CD4-positive, alpha-beta T cell treated with Interleukin-15 for 4 hours (primary cell): Measurements from ENCODE around the gene FOLR2.
A peak's percentile ranks its signal among the peaks of the same experiment; 100 is the strongest.

Experiments used
- DNase-seq: peaks from one replicate; pipeline ENCODE4 v3.0.0-alpha.2; 2020; ENCODE audit warnings: low spot score

Gene FOLR2

DNA sequence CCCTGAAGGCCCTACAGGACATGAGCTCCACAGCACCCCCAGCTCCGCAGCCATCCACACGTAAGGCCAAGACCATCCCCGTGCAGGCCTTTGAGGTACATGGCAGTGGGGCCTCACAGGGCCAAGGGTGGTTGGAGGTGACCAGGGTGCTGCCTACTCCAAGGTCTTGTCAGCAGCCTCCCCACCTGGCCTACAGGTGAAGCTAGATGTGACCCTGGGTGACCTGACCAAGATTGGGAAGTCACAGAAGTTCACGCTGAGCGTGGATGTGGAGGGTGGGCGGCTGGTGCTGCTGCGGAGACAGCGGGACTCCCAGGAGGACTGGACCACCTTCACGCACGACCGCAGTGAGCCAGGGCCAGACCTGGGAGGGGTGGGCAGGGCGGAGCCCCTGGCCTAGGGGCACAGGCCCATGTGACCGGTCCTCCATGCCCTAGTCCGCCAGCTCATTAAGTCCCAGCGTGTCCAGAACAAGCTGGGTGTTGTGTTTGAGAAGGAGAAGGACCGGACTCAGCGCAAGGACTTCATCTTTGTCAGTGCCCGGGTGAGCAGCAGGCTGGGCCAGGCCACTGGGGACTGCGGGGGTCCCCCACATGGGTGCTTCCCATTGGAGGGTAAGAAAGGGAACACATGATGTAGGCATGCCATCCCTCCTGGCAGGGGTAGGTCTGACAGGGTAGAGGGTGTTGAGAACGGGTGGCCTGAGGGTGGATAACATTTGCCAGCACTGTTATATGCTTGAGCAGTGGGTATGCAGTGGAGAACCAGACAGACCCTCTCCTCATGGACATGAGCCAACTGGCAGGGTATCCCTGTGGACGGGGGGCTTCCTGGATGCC, 13.6 kb downstream of the FOLR2 start:
- no peak for DNase-seq

GRCh38 chr11:72230764-72231365, 14.3 kb downstream of the FOLR2 start:
- DNase-seq = no peak

- no peak for DNase-seq
Observed at GRCh38 chr11:72231396-72232259, 15.0 kb downstream of the FOLR2 start.

GRCh38 chr11:72232260-72233055, 15.9 kb downstream of the FOLR2 start:
- no peak for DNase-seq

DNA sequence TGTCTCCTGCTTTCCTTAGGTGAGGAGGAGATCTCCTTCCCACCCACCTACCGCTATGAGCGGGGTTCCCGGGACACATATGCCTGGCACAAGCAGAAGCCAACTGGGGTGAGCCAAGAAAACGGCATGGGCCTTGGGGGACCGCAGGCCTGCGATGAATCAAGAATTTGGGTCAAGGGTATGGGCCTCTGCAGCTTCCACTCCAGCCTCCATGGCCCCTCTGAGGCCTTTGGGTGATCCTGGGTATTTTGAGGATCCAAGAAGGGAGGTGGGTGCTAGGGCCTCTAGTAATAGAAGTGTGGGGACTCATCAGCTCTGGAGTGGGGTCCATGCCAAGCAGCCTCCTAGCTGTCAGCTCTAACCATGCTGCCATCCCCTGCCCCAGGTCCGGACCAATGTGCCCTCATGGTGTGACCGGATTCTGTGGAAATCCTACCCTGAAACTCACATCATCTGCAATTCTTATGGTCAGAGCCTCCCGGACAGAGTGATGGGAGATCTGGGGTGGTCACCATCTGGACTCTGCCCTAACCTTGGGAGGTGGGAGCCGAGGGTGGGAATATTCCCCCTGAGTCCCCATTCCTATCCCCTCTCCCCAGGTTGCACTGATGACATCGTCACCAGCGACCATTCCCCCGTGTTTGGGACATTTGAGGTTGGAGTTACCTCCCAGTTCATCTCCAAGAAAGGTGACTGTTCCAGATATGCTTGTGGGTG, 16.6 kb downstream of the FOLR2 start:
- DNase-seq = no peak

GRCh38 chr11:72233773-72234513, 17.3 kb downstream of the FOLR2 start:
- DNase-seq = no peak

GRCh38 chr11:72234514-72234830, 17.9 kb downstream of the FOLR2 start:
- DNase-seq = no peak

- DNase-seq = no peak
Observed at GRCh38 chr11:72234920-72235319, 18.3 kb downstream of the FOLR2 start.

- DNase-seq = no peak
Observed at GRCh38 chr11:72235351-72236057, 18.9 kb downstream of the FOLR2 start.

GRCh38 chr11:72236083-72236697, 19.6 kb downstream of the FOLR2 start:
- no peak for DNase-seq

GRCh38 chr11:72236774-72237111, 20.1 kb downstream of the FOLR2 start:
- DNase-seq = no peak

GRCh38 chr11:72237112-72237931, 20.7 kb downstream of the FOLR2 start:
- no peak for DNase-seq

- DNase-seq = peak; percentile 48
Observed at GRCh38 chr11:72238040-72238450, 21.5 kb downstream of the FOLR2 start.

GRCh38 chr11:72238492-72239312, 22.1 kb downstream of the FOLR2 start:
- no peak for DNase-seq

- DNase-seq = no peak
Observed at GRCh38 chr11:72239313-72239848, 22.8 kb downstream of the FOLR2 start.

DNA sequence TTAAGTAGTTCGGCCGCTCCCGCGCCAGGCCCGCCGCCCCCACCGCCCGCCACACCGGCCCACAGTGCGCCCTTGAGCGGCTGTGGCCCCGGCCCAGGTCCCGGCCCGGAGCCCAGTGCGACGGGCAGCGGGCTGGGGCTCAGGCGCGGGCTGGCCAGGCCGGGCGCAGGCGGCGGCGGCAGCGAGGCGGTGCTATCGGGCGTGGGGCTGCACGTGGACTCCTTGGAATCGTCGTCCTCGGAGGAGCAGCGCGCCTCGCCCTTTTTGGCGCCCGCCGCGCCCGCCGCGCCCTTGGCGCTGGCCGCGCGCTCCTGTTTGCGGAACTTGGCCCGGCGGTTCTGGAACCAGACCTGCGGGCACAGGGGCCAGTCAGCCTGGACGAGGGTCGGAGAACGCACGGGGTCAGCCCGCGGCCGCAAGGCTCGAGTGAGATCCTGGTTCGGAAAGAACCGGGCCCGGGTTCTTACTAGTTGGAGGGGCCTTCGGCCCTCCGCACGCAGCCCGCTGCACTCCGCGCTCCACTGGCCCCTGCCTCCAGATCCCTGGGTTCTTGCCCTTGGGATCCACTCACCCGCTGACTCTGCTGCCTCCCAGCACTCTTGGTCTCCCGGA, 23.4 kb downstream of the FOLR2 start:
- DNase-seq = no peak
